Natural killer cell (primary cell): Measurements from ENCODE around the gene CYB561D1. TPM values are rescaled to one million over a fixed set of nuclear protein-coding genes. Genes with fewer than 3 reads are reported as not detected.

Experiments used
- ATAC-seq, 3 donors: fragments of 150-1000 bp in 2 of 3; fragments of 200-7000 bp in 1 of 3; cut with Tn5 transposase; 1 replicate in 1 of 3; 2 replicates in 2 of 3; pipeline ENCODE4 v1.10.0; 2021; ENCODE audit warnings: mild to moderate bottlenecking in 2 of 3, moderate library complexity in 2 of 3
- DNase-seq, 2 donors: peaks; one replicate each; pipeline versions ENCODE4 v3.0.0 to v3.0.0-alpha.2; 2013 to 2021; ENCODE audit warnings: mixed read lengths in 1 of 2
- H3K27ac ChIP-seq: one replicate; pipeline ENCODE4 v1.5.1; 2013; ENCODE audit warnings: mild to moderate bottlenecking, low read length
- H3K27me3 ChIP-seq: one replicate; pipeline ENCODE4 v1.6.1; 2013; ENCODE audit warnings: low read length; ENCODE audit not compliant: control insufficient read depth, insufficient read depth
- H3K36me3 ChIP-seq: one replicate; pipeline ENCODE4 v1.6.1; 2013; ENCODE audit warnings: low read length; ENCODE audit not compliant: control insufficient read depth, insufficient read depth
- H3K4me1 ChIP-seq: one replicate; pipeline ENCODE4 v1.6.1; 2013; ENCODE audit warnings: low read length; ENCODE audit not compliant: control insufficient read depth, insufficient read depth
- H3K4me3 ChIP-seq: one replicate; pipeline ENCODE4 v1.5.1; 2013; ENCODE audit warnings: low read length
- H3K9me3 ChIP-seq: one replicate; pipeline ENCODE4 v1.6.1; 2013; ENCODE audit warnings: low read length; ENCODE audit not compliant: control insufficient read depth, insufficient read depth
- H3K27ac Mint-ChIP-seq, 2 donors: one replicate each; pipeline ENCODE4 v1.8.0; 2022; ENCODE audit warnings: mild to moderate bottlenecking in 2 of 2, mixed read lengths in 2 of 2, moderate library complexity in 1 of 2
- H3K27me3 Mint-ChIP-seq, 2 donors: one replicate each; pipeline ENCODE4 v1.8.0; 2022; ENCODE audit warnings: low read depth in 2 of 2, mixed read lengths in 2 of 2
- H3K36me3 Mint-ChIP-seq: one replicate; pipeline ENCODE4 v1.8.0; 2022; ENCODE audit warnings: mixed read lengths
- H3K4me1 Mint-ChIP-seq, 2 donors: one replicate each; pipeline ENCODE4 v1.8.0; 2022; ENCODE audit warnings: mixed read lengths in 2 of 2
- H3K4me3 Mint-ChIP-seq: one replicate; pipeline ENCODE4 v1.8.0; 2022; ENCODE audit warnings: mild to moderate bottlenecking, moderate library complexity, mixed read lengths
- H3K9me3 Mint-ChIP-seq, 2 donors: one replicate each; pipeline ENCODE4 v1.8.0; 2022; ENCODE audit warnings: mixed read lengths in 2 of 2
- WGBS: methylation state at CpG from one replicate; pipeline ENCODE4 v1.1.7; 2013; ENCODE audit warnings: missing lambda C conversion rate; ENCODE audit not compliant: insufficient coverage; 5-methylcytosine and 5-hydroxymethylcytosine counted together
- intact Hi-C: fragments of 100-400 bp; cut with micrococcal nuclease; formaldehyde crosslinking; loops from one replicate; pipeline ENCODE4 v1.14.2; 2022
- total RNA-seq, 4 donors: library from RNA; stranded (reverse); fragments of 120-200 nt in 1 of 4; gene quantifications; one replicate each; pipeline versions ENCODE4 v1.2.3 to v1.2.4, GENCODE V29; 2013 to 2022
- TF ChIP-seq, protein P1 (sequence below): fragments of 200-600 bp; IDR thresholded peaks from one replicate; pipeline ENCODE4 v1.8.0; 2022; ENCODE audit warnings: antibody characterized with exemption

Gene CYB561D1
- total RNA-seq, 3 donors from 2014 or later (not counting 1 experiment from before 2014, with no cell fraction given), result 21.1 to 36.0 (median 34.7) TPM

DNA sequence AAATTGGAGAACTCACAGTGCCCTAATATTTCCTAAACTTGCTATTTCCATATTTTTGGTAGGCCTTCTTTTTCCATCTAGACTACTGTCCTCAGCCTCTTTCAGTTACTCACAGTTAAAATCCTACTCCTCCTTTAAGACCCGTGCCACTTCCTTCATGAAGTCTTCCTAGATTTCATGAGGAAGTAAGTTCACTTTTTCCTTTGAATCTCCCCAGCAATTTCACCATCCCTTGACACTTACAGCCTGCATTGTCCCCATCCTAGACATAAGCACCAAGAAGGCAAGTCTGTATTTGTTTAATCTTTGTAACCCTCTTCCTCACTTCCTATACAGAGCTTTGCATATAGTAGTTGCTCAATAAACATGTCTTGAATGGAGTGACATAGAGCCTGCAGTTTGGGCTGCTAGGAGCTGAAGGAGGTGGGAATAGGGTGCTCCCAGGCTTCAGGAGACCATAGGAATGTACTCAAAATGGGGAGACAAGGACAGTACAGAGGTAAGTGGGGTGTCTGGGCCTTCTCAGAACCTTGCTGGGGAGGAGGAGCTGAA lies 40.5 kb downstream of the CYB561D1 start:
- H3K36me3 ChIP-seq, result no peaks in the 10 kb centered on the region
- no peaks in the 10 kb centered on the region for H3K27me3 ChIP-seq
- no peak for ATAC-seq
- no peak overlapping the region for H3K4me3 Mint-ChIP-seq
- H3K27ac Mint-ChIP-seq, result no peak overlapping the region
- H3K4me3 ChIP-seq, result no peak overlapping the region
- peaks cover 14% of the 10 kb centered on the region for H3K4me1 ChIP-seq
- TF ChIP-seq, protein P1, sequence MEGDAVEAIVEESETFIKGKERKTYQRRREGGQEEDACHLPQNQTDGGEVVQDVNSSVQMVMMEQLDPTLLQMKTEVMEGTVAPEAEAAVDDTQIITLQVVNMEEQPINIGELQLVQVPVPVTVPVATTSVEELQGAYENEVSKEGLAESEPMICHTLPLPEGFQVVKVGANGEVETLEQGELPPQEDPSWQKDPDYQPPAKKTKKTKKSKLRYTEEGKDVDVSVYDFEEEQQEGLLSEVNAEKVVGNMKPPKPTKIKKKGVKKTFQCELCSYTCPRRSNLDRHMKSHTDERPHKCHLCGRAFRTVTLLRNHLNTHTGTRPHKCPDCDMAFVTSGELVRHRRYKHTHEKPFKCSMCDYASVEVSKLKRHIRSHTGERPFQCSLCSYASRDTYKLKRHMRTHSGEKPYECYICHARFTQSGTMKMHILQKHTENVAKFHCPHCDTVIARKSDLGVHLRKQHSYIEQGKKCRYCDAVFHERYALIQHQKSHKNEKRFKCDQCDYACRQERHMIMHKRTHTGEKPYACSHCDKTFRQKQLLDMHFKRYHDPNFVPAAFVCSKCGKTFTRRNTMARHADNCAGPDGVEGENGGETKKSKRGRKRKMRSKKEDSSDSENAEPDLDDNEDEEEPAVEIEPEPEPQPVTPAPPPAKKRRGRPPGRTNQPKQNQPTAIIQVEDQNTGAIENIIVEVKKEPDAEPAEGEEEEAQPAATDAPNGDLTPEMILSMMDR, result no peak
- H3K9me3 ChIP-seq, result no peaks in the 10 kb centered on the region
- 94% methylated on average over 1 of the region's 1 CpG for WGBS
- H3K9me3 Mint-ChIP-seq, result no peaks in the 10 kb centered on the region
- no peaks in the 10 kb centered on the region for H3K27me3 Mint-ChIP-seq
- H3K27ac ChIP-seq, result no peak overlapping the region
- no peaks in the 10 kb centered on the region for H3K36me3 Mint-ChIP-seq
- intact Hi-C loops, result loop anchor here (5.0 kb wide), 1 partner anchor 707 kb away; no protein-coding TSS in a partner anchor
- peaks cover 7 to 16% of the 10 kb centered on the region in 2 donors for H3K4me1 Mint-ChIP-seq
- DNase-seq, result no peak

DNA sequence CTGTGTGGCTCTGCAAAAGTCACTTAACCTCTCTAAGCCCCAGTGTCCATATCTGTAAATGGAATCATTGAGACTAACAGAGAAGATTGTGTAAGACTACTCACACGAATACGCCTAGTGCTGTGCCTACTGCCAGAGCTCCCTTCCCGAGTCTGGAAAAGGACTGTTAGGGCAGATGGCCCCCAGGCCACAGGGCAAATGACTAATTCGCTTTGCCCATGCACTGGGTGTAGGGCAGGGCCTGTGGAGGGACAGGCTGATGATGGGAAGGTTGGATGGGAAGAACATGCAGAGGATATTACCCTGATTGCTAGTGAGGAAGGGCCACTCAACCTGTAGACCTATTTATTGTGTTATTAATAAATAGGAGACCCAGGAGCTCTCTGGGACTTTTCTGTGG lies 41.6 kb downstream of the CYB561D1 start:
- no peak overlapping the region for H3K4me3 ChIP-seq
- Mint-ChIP-seq H3K36me3 (no peaks in the 10 kb centered on the region), H3K4me3 (no peak overlapping the region), H3K27me3 (no peaks in the 10 kb centered on the region), H3K27ac (no peak overlapping the region), H3K9me3 (no peaks in the 10 kb centered on the region), H3K4me1 (peaks cover 7 to 16% of the 10 kb centered on the region in 2 donors)
- ATAC-seq (no peak), DNase-seq (no peak)
- 85% methylated on average over 4 of the region's 4 CpGs for WGBS
- intact Hi-C loops, result no loop called here
- no peaks in the 10 kb centered on the region for H3K36me3 ChIP-seq
- TF ChIP-seq, protein P1, result no peak
- H3K27me3 ChIP-seq, result no peaks in the 10 kb centered on the region
- peaks cover 14% of the 10 kb centered on the region for H3K4me1 ChIP-seq
- H3K9me3 ChIP-seq, result no peaks in the 10 kb centered on the region
- no peak overlapping the region for H3K27ac ChIP-seq

DNA sequence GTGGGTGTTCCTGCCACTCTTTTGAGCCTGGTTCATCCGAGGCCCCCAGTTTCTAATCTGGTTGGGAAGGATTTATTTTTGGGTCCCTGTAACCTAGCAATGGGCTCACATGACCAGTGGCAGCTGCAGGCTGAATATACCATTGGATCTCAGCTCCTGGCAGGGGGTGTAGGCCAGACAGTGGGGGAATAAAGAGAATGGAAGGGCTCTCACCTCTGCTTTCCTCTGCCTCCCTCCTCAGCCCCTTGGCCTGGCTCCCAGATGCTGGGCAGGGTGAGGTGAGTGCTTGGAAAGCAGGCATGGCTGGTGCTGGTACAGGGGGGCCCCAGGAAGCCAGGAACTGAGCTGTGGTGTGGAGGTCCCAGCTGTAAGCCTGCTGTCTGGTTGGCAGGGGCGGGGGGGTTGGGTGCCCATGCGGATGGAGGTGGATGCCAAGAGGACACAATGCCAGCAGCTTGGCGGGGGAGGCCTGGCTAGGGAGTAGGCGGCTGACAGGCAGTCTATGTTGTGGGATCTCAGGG lies 42.1 kb downstream of the CYB561D1 start:
- ATAC-seq (no peak), DNase-seq (no peak)
- Histone ChIP-seq H3K4me1 (peaks cover 14% of the 10 kb centered on the region), H3K27ac (no peak overlapping the region), H3K27me3 (no peaks in the 10 kb centered on the region), H3K36me3 (no peaks in the 10 kb centered on the region), H3K9me3 (no peaks in the 10 kb centered on the region), H3K4me3 (no peak overlapping the region)
- Mint-ChIP-seq H3K27me3 (no peaks in the 10 kb centered on the region), H3K27ac (no peak overlapping the region), H3K9me3 (no peaks in the 10 kb centered on the region), H3K4me3 (no peak overlapping the region), H3K4me1 (peaks cover 7 to 12% of the 10 kb centered on the region in 2 donors), H3K36me3 (no peaks in the 10 kb centered on the region)
- TF ChIP-seq, protein P1, result no peak
- intact Hi-C loops, result no loop called here
- 75% methylated on average over 5 of the region's 5 CpGs for WGBS
